HG02623 (cell line): ENCODE results near the gene ROCK2.
"Not testable (repeated sequence)": the region's sequence is repeated elsewhere in the genome, so short reads cannot be mapped to it uniquely, and the experiment has no call there.

Experiments
- ATAC-seq: cut with Tn5 transposase; IDR thresholded peaks from one replicate; pipeline ENCODE4 v1.9.1; 2021; ENCODE audit warnings: moderate library complexity; ENCODE audit not compliant: unreplicated experiment

ROCK2 gene

GRCh38 chr2:11342551-11343367, 1.7 kb downstream of the ROCK2 start:
- no peak for ATAC-seq

- ATAC-seq, result no peak
Observed at GRCh38 chr2:11340717-11341116, 3.7 kb downstream of the ROCK2 start.

- no peak for ATAC-seq
Observed at GRCh38 chr2:11339508-11340083, 4.8 kb downstream of the ROCK2 start.

GRCh38 chr2:11338580-11338979, 5.9 kb downstream of the ROCK2 start:
- no peak for ATAC-seq

- ATAC-seq, result no peak
Observed at GRCh38 chr2:11337909-11338308, 6.5 kb downstream of the ROCK2 start.

- ATAC-seq, result no peak
Observed at GRCh38 chr2:11336189-11336588, 8.2 kb downstream of the ROCK2 start.

GRCh38 chr2:11333427-11334183, 10.8 kb downstream of the ROCK2 start:
- no peak for ATAC-seq

GRCh38 chr2:11332596-11332995, 11.8 kb downstream of the ROCK2 start:
- no peak for ATAC-seq

- ATAC-seq, result no peak
Observed at GRCh38 chr2:11330457-11331142, 13.8 kb downstream of the ROCK2 start.

GRCh38 chr2:11329776-11330175, 14.7 kb downstream of the ROCK2 start:
- ATAC-seq, result no peak

GRCh38 chr2:11328522-11328921, 15.9 kb downstream of the ROCK2 start:
- not testable (repeated sequence) for ATAC-seq

GRCh38 chr2:11327871-11328270, 16.6 kb downstream of the ROCK2 start:
- ATAC-seq, result no peak

- ATAC-seq, result no peak
Observed at GRCh38 chr2:11326677-11327211, 17.7 kb downstream of the ROCK2 start.

GRCh38 chr2:11325961-11326676, 18.3 kb downstream of the ROCK2 start:
- no peak for ATAC-seq

GRCh38 chr2:11321847-11322246, 22.6 kb downstream of the ROCK2 start:
- no peak for ATAC-seq

GRCh38 chr2:11320698-11321492, 23.5 kb downstream of the ROCK2 start:
- no peak for ATAC-seq

- ATAC-seq, result no peak
Observed at GRCh38 chr2:11319939-11320338, 24.5 kb downstream of the ROCK2 start.

GRCh38 chr2:11315074-11315705, 29.2 kb downstream of the ROCK2 start:
- ATAC-seq, result no peak

GRCh38 chr2:11314487-11314886, 29.9 kb downstream of the ROCK2 start:
- ATAC-seq, result no peak
